Activated CD4-positive, alpha-beta memory T cell treated with anti-CD3 and anti-CD28 coated beads for 36 hours (primary cell): Measurements from ENCODE around the gene IDH1. TPM values are rescaled to one million over a fixed set of nuclear protein-coding genes. Genes with fewer than 3 reads are reported as not detected.

Experiments
- CTCF ChIA-PET: fragments of 350-600 bp; sonication (Branson Sonifier 250); formaldehyde crosslinking; loops from one replicate; lab custom pipeline; 2021; ENCODE audit warnings: antibody characterized with exemption, inconsistent platforms; lab: Charles Lee
- POLR2A ChIA-PET: fragments of 350-600 bp; sonication (Branson Sonifier 250); formaldehyde crosslinking; loops from one replicate; lab custom pipeline; 2021; ENCODE audit warnings: antibody characterized with exemption; lab: Charles Lee
- DNase-seq: peaks from one replicate; pipeline ENCODE4 v3.0.0-alpha.2; 2020
- H3K27ac Mint-ChIP-seq: one replicate; pipeline ENCODE4 v1.8.0; 2021; ENCODE audit warnings: mixed read lengths
- H3K27me3 Mint-ChIP-seq: one replicate; pipeline ENCODE4 v1.8.0; 2021; ENCODE audit warnings: mixed read lengths
- H3K36me3 Mint-ChIP-seq: one replicate; pipeline ENCODE4 v1.8.0; 2021; ENCODE audit warnings: mixed read lengths
- H3K4me1 Mint-ChIP-seq: one replicate; pipeline ENCODE4 v1.8.0; 2021; ENCODE audit warnings: low read depth, mixed read lengths
- H3K4me3 Mint-ChIP-seq: one replicate; pipeline ENCODE4 v1.8.0; 2021; ENCODE audit warnings: mild to moderate bottlenecking, mixed read lengths
- H3K9me3 Mint-ChIP-seq: one replicate; pipeline ENCODE4 v1.8.0; 2021; ENCODE audit warnings: mixed read lengths
- intact Hi-C: fragments of 100-400 bp; cut with micrococcal nuclease; formaldehyde crosslinking; loops from one replicate; pipeline ENCODE4 v1.15.1; 2023
- total RNA-seq, 2 experiments: library from RNA; stranded (reverse); gene quantifications; one replicate each; pipeline ENCODE4 v1.2.3, GENCODE V29; 2021

The IDH1 gene
- total RNA-seq, 2 experiments from 2014 or later, result 30.9 to 32.9 TPM

- ChIA-PET POLR2A (no interaction called here), CTCF (interaction anchor here (1.9 kb wide), 1 partner anchor 33 kb away, joined by 6 read pairs; no protein-coding TSS in a partner anchor)
- Mint-ChIP-seq H3K27me3 (no peaks in the 10 kb centered on the region), H3K4me1 (peaks cover 3% of the 10 kb centered on the region), H3K36me3 (no peaks in the 10 kb centered on the region), H3K4me3 (no peak overlapping the region), H3K27ac (no peak overlapping the region), H3K9me3 (no peaks in the 10 kb centered on the region)
- intact Hi-C loops, result no loop called here
- no peak for DNase-seq
Observed at GRCh38 chr2:208207769-208208168, 47.1 kb downstream of the IDH1 start.

- Mint-ChIP-seq H3K9me3 (no peaks in the 10 kb centered on the region), H3K4me3 (no peak overlapping the region), H3K36me3 (no peaks in the 10 kb centered on the region), H3K27me3 (no peaks in the 10 kb centered on the region), H3K4me1 (peaks cover 3% of the 10 kb centered on the region), H3K27ac (no peak overlapping the region)
- ChIA-PET POLR2A (no interaction called here), CTCF (interaction anchor here (1.1 to 1.4 kb wide), 2 partner anchors 28 to 132 kb away, joined by 3 read pairs; no protein-coding TSS in a partner anchor)
- intact Hi-C loops, result no loop called here
- DNase-seq, result no peak
Observed at GRCh38 chr2:208204166-208204565, 50.7 kb downstream of the IDH1 start.

- Mint-ChIP-seq H3K36me3 (no peaks in the 10 kb centered on the region), H3K27me3 (peaks cover 1% of the 10 kb centered on the region), H3K4me3 (no peak overlapping the region), H3K9me3 (no peaks in the 10 kb centered on the region), H3K27ac (no peak overlapping the region), H3K4me1 (no peaks in the 10 kb centered on the region)
- DNase-seq, result no peak
- ChIA-PET POLR2A (no interaction called here), CTCF (no interaction called here)
- intact Hi-C loops, result no loop called here
Observed at GRCh38 chr2:208195531-208195930, 59.3 kb downstream of the IDH1 start.

- CTCF ChIA-PET, result interaction anchor here (0.5 to 3.3 kb wide), 2 partner anchors 17 to 424 kb away, joined by 3 to 13 read pairs; no protein-coding TSS in a partner anchor
- POLR2A ChIA-PET, result interaction anchor here (0.6 kb wide), 1 partner anchor 1692 kb away, joined by 3 read pairs; no protein-coding TSS in a partner anchor
- H3K4me1 Mint-ChIP-seq, result no peaks in the 10 kb centered on the region
Observed at GRCh38 chr2:208192611-208193236, 62.1 kb downstream of the IDH1 start.

GRCh38 chr2:208189810-208190503 lies 64.9 kb downstream of the IDH1 start, which contains the start of gene C2orf80:
C2orf80 (minus strand) TSS chr2:208190030; CDS start chr2:208186986, 3,044 bp downstream.
- no peaks in the 10 kb centered on the region for H3K36me3 Mint-ChIP-seq
- intact Hi-C loops, result no loop called here
- POLR2A ChIA-PET, result no interaction called here
- no peak within 1 kb of the TSS for H3K27ac Mint-ChIP-seq
- no peaks in the 10 kb centered on the region for H3K4me1 Mint-ChIP-seq
- H3K4me3 Mint-ChIP-seq, result no peak within 1 kb of the TSS
- no peaks in the 10 kb centered on the region for H3K9me3 Mint-ChIP-seq
- CTCF ChIA-PET, result interaction anchor here (1.2 to 3.3 kb wide), 2 partner anchors 14 to 15 kb away, joined by 5 to 13 read pairs; no protein-coding TSS in a partner anchor
- DNase-seq, result no peak
- no peaks in the 10 kb centered on the region for H3K27me3 Mint-ChIP-seq

More at GRCh38 chr2:208192611-208193236, 62.1 kb downstream of the IDH1 start:
- no peaks in the 10 kb centered on the region for H3K36me3 Mint-ChIP-seq
- peaks cover 1% of the 10 kb centered on the region for H3K27me3 Mint-ChIP-seq
- H3K9me3 Mint-ChIP-seq, result no peaks in the 10 kb centered on the region
- no peak for DNase-seq
- H3K4me3 Mint-ChIP-seq, result no peak overlapping the region
- intact Hi-C loops, result no loop called here
- H3K27ac Mint-ChIP-seq, result no peak overlapping the region

GRCh38 chr2:208189069-208189809 lies 65.6 kb downstream of the IDH1 start:
- Mint-ChIP-seq H3K36me3 (no peaks in the 10 kb centered on the region), H3K27ac (no peak overlapping the region), H3K4me3 (no peak overlapping the region), H3K4me1 (no peaks in the 10 kb centered on the region), H3K9me3 (no peaks in the 10 kb centered on the region), H3K27me3 (peaks cover 6% of the 10 kb centered on the region)
- DNase-seq, result no peak
- ChIA-PET POLR2A (no interaction called here), CTCF (interaction anchor here (1.2 kb wide), 1 partner anchor 14 kb away, joined by 5 read pairs; no protein-coding TSS in a partner anchor)
- intact Hi-C loops, result no loop called here

- no peak overlapping the region for H3K27ac Mint-ChIP-seq
- CTCF ChIA-PET, result interaction anchor here (1.8 kb wide), 1 partner anchor 11 kb away, joined by 8 read pairs; no protein-coding TSS in a partner anchor
- H3K4me1 Mint-ChIP-seq, result no peaks in the 10 kb centered on the region
- no peaks in the 10 kb centered on the region for H3K36me3 Mint-ChIP-seq
- no peak overlapping the region for H3K4me3 Mint-ChIP-seq
- intact Hi-C loops, result no loop called here
- POLR2A ChIA-PET, result no interaction called here
- H3K9me3 Mint-ChIP-seq, result no peaks in the 10 kb centered on the region
- H3K27me3 Mint-ChIP-seq, result peaks cover 14% of the 10 kb centered on the region
- DNase-seq, result no peak
Observed at GRCh38 chr2:208186893-208187292, 68.0 kb downstream of the IDH1 start.

- no peaks in the 10 kb centered on the region for H3K36me3 Mint-ChIP-seq
- no peak overlapping the region for H3K27ac Mint-ChIP-seq
- intact Hi-C loops, result no loop called here
- ChIA-PET CTCF (interaction anchor here (1.8 kb wide), 1 partner anchor 11 kb away, joined by 8 read pairs; no protein-coding TSS in a partner anchor), POLR2A (no interaction called here)
- DNase-seq, result no peak
- no peaks in the 10 kb centered on the region for H3K9me3 Mint-ChIP-seq
- H3K4me1 Mint-ChIP-seq, result no peaks in the 10 kb centered on the region
- H3K27me3 Mint-ChIP-seq, result peaks cover 14% of the 10 kb centered on the region
- no peak overlapping the region for H3K4me3 Mint-ChIP-seq
Observed at GRCh38 chr2:208186465-208186864, 68.4 kb downstream of the IDH1 start.

Other genes with a start within 250 kb of the IDH1 start
- 1 to 10 TPM; 4.5 to 5.5 TPM for gene PLEKHM3, start 229.5 kb downstream of the IDH1 start, total RNA-seq
- gene CRYGD, start 130.5 kb downstream of the IDH1 start, total RNA-seq, result not detected
- not detected for gene CRYGC, start 125.2 kb downstream of the IDH1 start, total RNA-seq
- not detected for gene CRYGB, start 108.9 kb downstream of the IDH1 start, total RNA-seq
- gene CRYGA, start 91.5 kb downstream of the IDH1 start, total RNA-seq, result not detected
- gene C2orf80, start 65.0 kb downstream of the IDH1 start, total RNA-seq, result not detected
- gene PIKFYVE, start 11.2 kb upstream of the IDH1 start, total RNA-seq, result 10 to 100 TPM; 22.4 to 23.7 TPM
- under 1 TPM in 1 of 2 experiments, not detected in 1; 0.10 TPM for gene PTH2R, start 151.7 kb upstream of the IDH1 start, total RNA-seq